Loucy (cell line): ENCODE data around the gene GRID2.

ENCODE experiments used
- EZH2phosphoT487 ChIP-seq: fragments of 200-600 bp; IDR thresholded peaks from 2 replicates; pipeline ENCODE4 v1.6.1; 2018; ENCODE audit warnings: antibody characterized with exemption, mild to moderate bottlenecking, moderate library complexity, borderline replicate concordance
- TF ChIP-seq, protein P1 (sequence below): fragments of 200-600 bp; sonication (generic); conservative IDR thresholded peaks from 2 replicates; pipeline ENCODE4 v1.5.1; 2014; ENCODE audit warnings: mild to moderate bottlenecking, antibody characterized with exemption, low read length

DNA sequence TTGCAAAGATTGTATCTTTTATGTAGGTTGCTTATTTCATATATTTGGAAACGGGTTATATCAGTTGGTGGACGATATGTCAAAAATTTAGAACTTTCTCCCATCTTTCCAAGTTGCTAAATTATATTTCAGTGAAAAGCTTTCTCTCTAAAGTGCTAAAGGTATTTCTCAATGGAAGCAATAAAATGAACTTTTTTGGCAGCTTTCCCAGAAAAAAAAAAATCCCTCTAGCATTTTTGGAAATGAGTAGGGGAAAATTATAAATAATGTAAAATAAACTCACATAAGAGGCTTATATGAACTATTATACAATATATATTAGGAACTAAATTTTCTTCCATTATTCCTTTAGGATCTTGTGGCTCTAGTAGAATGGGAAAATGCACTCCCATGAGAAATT, 152.2 kb downstream of the GRID2 start:
- TF ChIP-seq, protein P1, sequence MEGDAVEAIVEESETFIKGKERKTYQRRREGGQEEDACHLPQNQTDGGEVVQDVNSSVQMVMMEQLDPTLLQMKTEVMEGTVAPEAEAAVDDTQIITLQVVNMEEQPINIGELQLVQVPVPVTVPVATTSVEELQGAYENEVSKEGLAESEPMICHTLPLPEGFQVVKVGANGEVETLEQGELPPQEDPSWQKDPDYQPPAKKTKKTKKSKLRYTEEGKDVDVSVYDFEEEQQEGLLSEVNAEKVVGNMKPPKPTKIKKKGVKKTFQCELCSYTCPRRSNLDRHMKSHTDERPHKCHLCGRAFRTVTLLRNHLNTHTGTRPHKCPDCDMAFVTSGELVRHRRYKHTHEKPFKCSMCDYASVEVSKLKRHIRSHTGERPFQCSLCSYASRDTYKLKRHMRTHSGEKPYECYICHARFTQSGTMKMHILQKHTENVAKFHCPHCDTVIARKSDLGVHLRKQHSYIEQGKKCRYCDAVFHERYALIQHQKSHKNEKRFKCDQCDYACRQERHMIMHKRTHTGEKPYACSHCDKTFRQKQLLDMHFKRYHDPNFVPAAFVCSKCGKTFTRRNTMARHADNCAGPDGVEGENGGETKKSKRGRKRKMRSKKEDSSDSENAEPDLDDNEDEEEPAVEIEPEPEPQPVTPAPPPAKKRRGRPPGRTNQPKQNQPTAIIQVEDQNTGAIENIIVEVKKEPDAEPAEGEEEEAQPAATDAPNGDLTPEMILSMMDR = no peak
- no peak for TF ChIP-seq EZH2phosphoT487
